ENCODE data around the gene FPR2.
A peak's percentile ranks its signal among the peaks of the same experiment; 100 is the strongest.

The FPR2 gene, protein sequence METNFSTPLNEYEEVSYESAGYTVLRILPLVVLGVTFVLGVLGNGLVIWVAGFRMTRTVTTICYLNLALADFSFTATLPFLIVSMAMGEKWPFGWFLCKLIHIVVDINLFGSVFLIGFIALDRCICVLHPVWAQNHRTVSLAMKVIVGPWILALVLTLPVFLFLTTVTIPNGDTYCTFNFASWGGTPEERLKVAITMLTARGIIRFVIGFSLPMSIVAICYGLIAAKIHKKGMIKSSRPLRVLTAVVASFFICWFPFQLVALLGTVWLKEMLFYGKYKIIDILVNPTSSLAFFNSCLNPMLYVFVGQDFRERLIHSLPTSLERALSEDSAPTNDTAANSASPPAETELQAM

DNA sequence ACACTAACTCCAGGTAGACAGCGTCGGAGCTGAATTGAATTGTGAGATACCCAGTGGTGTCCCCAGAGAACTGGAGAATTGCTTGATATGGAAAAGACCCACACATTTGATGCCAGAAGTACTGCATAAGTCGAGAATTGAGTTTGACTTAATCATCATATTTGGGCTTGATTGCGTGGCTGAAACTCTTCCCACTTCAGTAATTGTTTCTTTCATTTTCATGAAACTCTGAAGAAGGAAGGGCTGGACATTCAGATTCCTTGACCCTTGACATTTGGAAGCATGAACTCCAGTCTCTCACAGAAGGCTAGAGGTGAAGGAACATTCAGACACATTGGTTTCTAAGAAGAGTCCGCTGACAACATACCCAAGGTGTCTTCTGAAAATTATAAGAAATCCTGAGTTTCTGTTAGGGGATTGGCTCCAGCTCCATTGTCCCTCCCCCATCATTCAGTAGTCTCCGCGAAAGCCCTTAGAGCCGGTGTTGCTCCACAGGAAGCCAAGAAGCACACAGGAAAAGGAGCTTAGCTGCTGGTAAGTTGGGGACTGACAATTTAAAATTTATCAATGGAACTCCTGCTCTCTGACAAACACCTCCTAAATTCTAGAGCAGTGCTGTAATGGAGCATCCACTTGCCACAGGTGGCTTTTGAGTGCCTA is at the start of gene FPR2:
FPR2 (plus strand) TSS at position 484 of the 660 bp plus-strand sequence. CDS start 7,479 bp downstream, outside the sequence.
- no peaks in the 10 kb centered on the region for H3K4me1 ChIP-seq
- H3K9ac ChIP-seq: no peak within 1 kb of the TSS
- no peaks in the 10 kb centered on the region for H4K20me1 ChIP-seq
- H3K4me3 ChIP-seq: no peak within 1 kb of the TSS
- no peaks in the 10 kb centered on the region for H3K27me3 ChIP-seq
- H3K36me3 ChIP-seq: no peaks in the 10 kb centered on the region
- H3K9me3 ChIP-seq: no peaks in the 10 kb centered on the region
- no peak within 1 kb of the TSS for H3K4me2 ChIP-seq
- no peak for TF ChIP-seq Cebpa-rat (IDR thresholded peaks at IDR 0.05)
- H3K27ac ChIP-seq: no peak within 1 kb of the TSS

DNA sequence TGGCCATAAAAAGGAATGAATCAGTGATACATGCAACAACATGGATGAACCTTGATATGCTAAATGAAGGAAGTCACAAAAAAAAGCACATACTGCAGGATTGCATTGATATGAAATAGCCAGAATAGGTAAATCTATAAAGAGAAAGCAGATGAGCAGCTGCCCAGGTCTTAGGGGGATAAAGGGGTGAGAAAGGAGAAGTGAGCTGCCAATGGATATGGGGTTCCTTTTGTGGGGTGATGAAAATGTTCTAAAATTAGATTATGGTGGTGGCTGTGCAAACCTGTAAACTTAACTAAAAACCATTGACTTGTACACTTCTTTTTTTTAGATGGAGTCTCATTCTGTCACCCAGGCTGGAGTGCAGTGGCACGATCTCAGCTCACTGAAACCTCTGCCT is 49.3 kb upstream of the FPR2 start:
- Histone ChIP-seq H3K27me3 (no peaks in the 10 kb centered on the region), H4K20me1 (no peaks in the 10 kb centered on the region), H3K4me3 (no peak overlapping the region), H3K36me3 (peaks cover 22% of the 10 kb centered on the region), H3K9me3 (peaks cover 6% of the 10 kb centered on the region; the same call in 1 of the 2 replicates), H3K4me1 (peaks cover 47% of the 10 kb centered on the region), H3K4me2 (peak overlapping the region; percentile 72), H3K9ac (no peak overlapping the region), H3K27ac (no peak overlapping the region)
- TF ChIP-seq Cebpa-rat (IDR thresholded peaks at IDR 0.05): no peak

DNA sequence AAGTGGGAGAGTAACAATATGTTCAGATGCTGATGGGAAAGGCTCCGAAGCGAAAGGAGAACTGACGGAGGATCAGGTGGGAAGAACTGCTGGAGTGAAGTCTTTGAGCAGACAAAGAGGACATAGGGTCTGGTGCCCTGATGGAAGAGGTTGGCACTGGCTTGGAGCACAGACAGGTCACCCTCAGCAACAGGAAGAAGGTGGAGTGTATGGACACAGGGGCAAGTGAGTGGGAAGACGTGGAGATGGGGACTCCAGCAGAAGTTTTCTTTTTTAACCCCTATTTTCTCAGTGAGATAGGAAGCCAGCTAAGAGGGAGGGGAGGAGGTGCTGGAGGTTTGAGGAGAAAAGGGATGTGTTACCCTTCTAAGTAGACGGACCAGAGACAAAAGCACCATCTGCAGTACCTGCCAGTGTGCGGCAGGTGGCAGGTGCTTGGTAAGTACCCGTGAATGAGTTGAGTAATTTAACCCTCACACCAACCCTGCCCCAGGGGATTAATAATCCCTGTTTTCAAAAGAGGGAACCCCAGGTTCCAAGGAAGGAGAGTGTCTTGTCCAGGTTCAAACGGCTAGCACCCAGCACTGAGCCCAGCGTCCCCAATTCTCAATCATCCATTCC is 48.4 kb upstream of the FPR2 start:
- H3K36me3 ChIP-seq: peaks cover 14% of the 10 kb centered on the region
- peaks cover 6% of the 10 kb centered on the region; the same call in 1 of the 2 replicates for H3K9me3 ChIP-seq
- H3K4me3 ChIP-seq: no peak overlapping the region
- H4K20me1 ChIP-seq: no peaks in the 10 kb centered on the region
- H3K27me3 ChIP-seq: no peaks in the 10 kb centered on the region
- TF ChIP-seq Cebpa-rat (IDR thresholded peaks at IDR 0.05): no peak
- H3K4me1 ChIP-seq: peaks cover 47% of the 10 kb centered on the region
- H3K4me2 ChIP-seq: 0 out of 2 replicates have a peak overlapping the region, but pooled peaks have one; percentile 72
- H3K27ac ChIP-seq: no peak overlapping the region
- no peak overlapping the region for H3K9ac ChIP-seq

DNA sequence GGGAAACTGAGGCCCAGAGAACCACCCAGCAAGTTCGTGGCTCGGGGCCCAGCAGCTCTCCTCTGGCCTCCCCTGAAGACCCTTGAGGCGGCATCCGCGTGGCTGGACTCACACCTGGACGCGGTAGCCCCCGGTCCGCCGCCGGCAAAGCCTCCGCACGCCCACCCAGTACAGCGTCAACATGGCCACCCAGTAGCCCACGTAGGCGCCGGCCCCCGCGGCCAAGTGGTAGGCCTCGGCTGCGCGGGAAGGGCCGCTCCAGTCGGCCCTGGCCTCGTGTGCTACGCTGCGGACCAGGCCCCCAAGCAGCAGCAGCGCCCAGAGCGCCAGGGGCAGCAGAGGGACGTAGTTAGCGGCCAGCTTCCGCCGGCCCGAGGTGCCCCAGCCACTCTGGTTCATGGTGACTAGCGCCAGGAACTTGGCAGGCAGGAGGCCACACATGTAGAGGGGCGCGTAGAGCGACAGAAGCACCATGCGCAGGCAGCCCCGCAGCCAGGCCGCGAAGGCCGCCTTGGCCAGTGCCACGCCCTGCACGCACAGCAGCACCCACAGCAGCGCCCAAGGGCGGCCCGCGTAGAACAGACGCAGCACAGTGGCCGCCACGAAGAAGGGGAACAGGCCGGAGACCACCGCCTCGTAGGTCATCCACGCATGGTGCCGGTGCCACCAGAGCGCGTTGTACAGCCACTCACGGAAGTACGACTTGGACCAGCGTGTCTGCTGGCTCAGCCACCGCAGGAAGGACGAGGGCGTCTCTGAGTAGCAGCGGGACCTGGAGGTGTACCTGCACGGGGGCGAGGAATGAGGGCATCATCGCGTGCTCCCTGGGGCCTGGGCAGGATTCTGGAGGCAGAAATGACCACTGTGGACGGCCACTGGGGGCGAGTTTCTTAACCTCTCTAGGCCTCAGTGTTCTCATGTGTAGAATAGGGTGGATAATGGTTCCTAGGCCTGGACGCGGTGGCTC is 47.4 kb upstream of the FPR2 start:
- Histone ChIP-seq H3K27ac (no peak overlapping the region), H4K20me1 (no peaks in the 10 kb centered on the region), H3K4me1 (peaks cover 47% of the 10 kb centered on the region), H3K9me3 (peaks cover 6% of the 10 kb centered on the region; the same call in 1 of the 2 replicates), H3K27me3 (no peaks in the 10 kb centered on the region), H3K36me3 (peaks cover 8% of the 10 kb centered on the region; the same call in 1 of the 2 replicates), H3K9ac (no peak overlapping the region), H3K4me2 (no peak overlapping the region), H3K4me3 (no peak overlapping the region)
- no peak for TF ChIP-seq Cebpa-rat (IDR thresholded peaks at IDR 0.05)

DNA sequence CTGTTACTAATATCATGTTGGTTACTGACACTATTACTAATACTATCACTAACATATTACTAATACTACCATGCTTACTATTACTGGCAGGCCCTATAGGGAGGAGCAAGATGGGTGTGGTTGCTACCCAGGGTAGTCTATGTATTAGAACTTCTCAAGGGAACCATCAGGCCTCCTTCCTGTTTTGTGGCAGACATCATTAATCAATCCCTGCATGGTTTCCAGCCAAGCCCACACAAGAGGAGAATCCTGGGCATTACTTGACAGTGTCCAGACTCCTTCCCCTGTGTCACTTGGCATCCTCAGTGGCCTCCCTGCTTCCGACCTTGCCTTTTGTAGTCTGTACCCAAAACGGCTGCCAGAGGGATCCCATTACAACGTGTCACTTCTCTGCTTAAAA is 46.1 kb upstream of the FPR2 start:
- no peaks in the 10 kb centered on the region for H3K27me3 ChIP-seq
- no peak overlapping the region for H3K4me3 ChIP-seq
- peaks cover 35% of the 10 kb centered on the region for H3K4me1 ChIP-seq
- H3K4me2 ChIP-seq: no peak overlapping the region
- H4K20me1 ChIP-seq: no peaks in the 10 kb centered on the region
- no peak for TF ChIP-seq Cebpa-rat (IDR thresholded peaks at IDR 0.05)
- no peak overlapping the region for H3K9ac ChIP-seq
- H3K9me3 ChIP-seq: peaks cover 14% of the 10 kb centered on the region; the same call in 1 of the 2 replicates
- no peak overlapping the region for H3K27ac ChIP-seq
- H3K36me3 ChIP-seq: peaks cover 8% of the 10 kb centered on the region; the same call in 1 of the 2 replicates

DNA sequence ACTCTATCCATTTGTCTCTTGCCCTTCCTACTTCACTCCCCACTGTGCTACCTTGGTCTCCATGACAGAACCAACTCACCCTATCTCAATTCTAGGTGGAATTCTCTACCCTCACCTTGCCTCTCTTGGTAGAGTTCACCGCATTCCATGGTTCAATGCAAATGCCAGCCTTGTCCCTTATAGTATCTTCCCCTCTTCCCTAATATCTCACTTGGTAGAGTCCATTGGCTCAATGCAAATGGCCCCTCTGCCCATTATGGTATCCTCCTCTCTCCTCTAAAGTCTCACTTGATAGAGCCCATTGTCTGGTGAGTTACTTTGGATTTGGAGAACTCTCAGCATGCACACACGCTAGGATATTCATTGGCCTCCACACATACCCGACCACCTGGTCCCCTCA is 45.1 kb upstream of the FPR2 start:
- peaks cover 14% of the 10 kb centered on the region; the same call in 1 of the 2 replicates for H3K9me3 ChIP-seq
- H3K9ac ChIP-seq: no peak overlapping the region
- peaks cover 25% of the 10 kb centered on the region for H3K4me1 ChIP-seq
- H4K20me1 ChIP-seq: no peaks in the 10 kb centered on the region
- no peaks in the 10 kb centered on the region for H3K27me3 ChIP-seq
- no peak overlapping the region for H3K4me2 ChIP-seq
- peaks cover 8% of the 10 kb centered on the region; the same call in 1 of the 2 replicates for H3K36me3 ChIP-seq
- H3K27ac ChIP-seq: no peak overlapping the region
- no peak overlapping the region for H3K4me3 ChIP-seq
- no peak for TF ChIP-seq Cebpa-rat (IDR thresholded peaks at IDR 0.05)

DNA sequence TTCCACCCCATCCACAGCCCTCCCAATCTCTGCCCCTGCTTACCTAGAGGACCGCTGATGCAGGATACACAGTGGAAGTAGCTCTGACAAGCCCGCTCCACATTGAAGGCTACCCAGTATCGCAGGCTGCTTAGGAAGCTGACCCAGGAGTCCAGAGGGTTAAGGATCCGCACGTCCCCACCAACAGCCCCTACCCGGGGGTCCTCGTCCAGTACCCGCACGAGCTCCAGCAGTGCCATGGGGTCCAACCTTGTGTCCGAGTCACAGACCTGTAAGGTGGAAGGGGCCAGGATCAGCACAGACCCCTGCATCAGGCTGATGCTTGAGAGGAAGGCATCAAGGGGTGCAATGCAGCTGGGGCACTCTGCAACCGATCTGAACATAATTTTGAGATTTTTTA is 44.1 kb upstream of the FPR2 start:
- Histone ChIP-seq H3K27me3 (no peaks in the 10 kb centered on the region), H3K9me3 (peaks cover 14% of the 10 kb centered on the region; the same call in 1 of the 2 replicates), H3K36me3 (peaks cover 8% of the 10 kb centered on the region; the same call in 1 of the 2 replicates), H3K27ac (no peak overlapping the region), H3K4me2 (no peak overlapping the region), H3K9ac (no peak overlapping the region), H3K4me3 (no peak overlapping the region), H4K20me1 (no peaks in the 10 kb centered on the region), H3K4me1 (peaks cover 18% of the 10 kb centered on the region)
- TF ChIP-seq Cebpa-rat (IDR thresholded peaks at IDR 0.05): no peak

DNA sequence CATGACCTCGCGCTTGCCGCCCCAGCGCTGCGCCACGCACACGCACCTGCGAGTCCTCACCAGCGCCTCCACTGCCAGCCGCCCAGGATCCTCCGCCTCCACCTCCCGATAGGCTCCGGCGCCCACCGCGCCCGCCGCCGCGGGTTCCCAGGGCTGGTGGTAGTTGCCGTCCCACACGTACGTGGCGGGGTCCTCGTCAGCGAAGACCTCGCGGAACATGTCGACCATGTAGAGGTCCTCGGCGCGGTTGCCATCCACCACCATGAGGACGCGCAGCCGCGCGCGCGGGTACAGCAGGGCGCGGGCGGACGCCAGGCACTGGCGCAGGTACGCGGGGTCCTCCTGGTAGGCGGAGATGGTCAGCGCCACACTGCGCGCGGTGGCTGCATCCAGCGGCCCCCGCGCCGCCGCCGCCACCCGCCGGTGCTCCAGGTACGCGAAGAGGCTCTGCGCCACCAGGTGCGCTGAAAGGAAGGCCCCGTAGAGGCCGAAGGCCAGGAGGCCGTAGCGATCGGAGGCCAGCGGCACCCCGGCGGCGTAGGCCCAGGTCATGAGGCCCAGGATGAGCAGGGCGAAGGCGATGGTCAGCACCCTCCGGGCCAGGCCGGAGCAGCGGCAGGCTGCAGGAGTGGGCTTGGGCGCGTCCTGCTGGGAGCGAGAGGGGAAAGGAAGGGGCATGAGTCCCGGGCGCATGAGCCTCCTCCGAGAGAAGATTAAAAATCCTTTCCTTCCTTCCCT is 41.6 kb upstream of the FPR2 start:
- no peak overlapping the region for H3K27ac ChIP-seq
- peaks cover 28% of the 10 kb centered on the region for H3K4me1 ChIP-seq
- H3K36me3 ChIP-seq: no peaks in the 10 kb centered on the region
- no peak overlapping the region for H3K4me2 ChIP-seq
- no peaks in the 10 kb centered on the region for H3K27me3 ChIP-seq
- H3K9me3 ChIP-seq: 0 out of 2 replicates have a peak, but pooled peaks cover 9% of the 10 kb centered on the region
- H4K20me1 ChIP-seq: no peaks in the 10 kb centered on the region
- H3K9ac ChIP-seq: no peak overlapping the region
- no peak overlapping the region for H3K4me3 ChIP-seq
- TF ChIP-seq Cebpa-rat (IDR thresholded peaks at IDR 0.05): no peak

Measured in BLaER1 (cell line).